ENCODE results near the gene TRIM32.
"Not testable (repeated sequence)": the region's sequence is repeated elsewhere in the genome, so short reads cannot be mapped to it uniquely, and the experiment has no call there.

Gene TRIM32

GRCh38 chr9:116674210-116674980 lies 12.7 kb upstream of the TRIM32 start:
- no peak for DNase-seq (ENCODE audit: low spot score)

- no peak for DNase-seq (ENCODE audit: low spot score)
Observed at GRCh38 chr9:116683535-116683934, 3.6 kb upstream of the TRIM32 start.

GRCh38 chr9:116685166-116685565 lies 1.9 kb upstream of the TRIM32 start:
- DNase-seq (ENCODE audit: low spot score), result no peak

GRCh38 chr9:116686135-116686534 lies 970 bp upstream of the TRIM32 start:
- no peak for DNase-seq (ENCODE audit: low spot score)

- DNase-seq (ENCODE audit: low spot score), result no peak
Observed at GRCh38 chr9:116686693-116687073, 422 bp upstream of the TRIM32 start.

- no peak for DNase-seq (ENCODE audit: low spot score)
Observed at GRCh38 chr9:116687754-116688135, 640 bp downstream of the TRIM32 start.

GRCh38 chr9:116688806-116689485 lies 1.8 kb downstream of the TRIM32 start:
- DNase-seq (ENCODE audit: low spot score), result no peak

GRCh38 chr9:116689486-116690032 lies 2.5 kb downstream of the TRIM32 start:
- DNase-seq (ENCODE audit: low spot score), result no peak

GRCh38 chr9:116690805-116691204 lies 3.7 kb downstream of the TRIM32 start:
- not testable (repeated sequence) for DNase-seq (ENCODE audit: low spot score)

- DNase-seq (ENCODE audit: low spot score), result no peak
Observed at GRCh38 chr9:116691607-116692006, 4.5 kb downstream of the TRIM32 start.

GRCh38 chr9:116692616-116693015 lies 5.5 kb downstream of the TRIM32 start:
- DNase-seq (ENCODE audit: low spot score), result no peak

GRCh38 chr9:116693233-116693731 lies 6.2 kb downstream of the TRIM32 start:
- no peak for DNase-seq (ENCODE audit: low spot score)

- no peak for DNase-seq (ENCODE audit: low spot score)
Observed at GRCh38 chr9:116694785-116695291, 7.7 kb downstream of the TRIM32 start.

GRCh38 chr9:116695438-116695837 lies 8.3 kb downstream of the TRIM32 start:
- no peak for DNase-seq (ENCODE audit: low spot score)

GRCh38 chr9:116697362-116697761 lies 10.3 kb downstream of the TRIM32 start:
- no peak for DNase-seq (ENCODE audit: low spot score)

GRCh38 chr9:116697887-116698286 lies 10.8 kb downstream of the TRIM32 start:
- no peak for DNase-seq (ENCODE audit: low spot score)

GRCh38 chr9:116700279-116700678 lies 13.2 kb downstream of the TRIM32 start:
- no peak for DNase-seq (ENCODE audit: low spot score)

GRCh38 chr9:116700882-116701865 lies 14.1 kb downstream of the TRIM32 start:
- no peak for DNase-seq (ENCODE audit: low spot score)

GRCh38 chr9:116701940-116702642 lies 15.0 kb downstream of the TRIM32 start:
- no peak for DNase-seq (ENCODE audit: low spot score)

GRCh38 chr9:116703634-116704033 lies 16.5 kb downstream of the TRIM32 start:
- DNase-seq (ENCODE audit: low spot score), result no peak

- DNase-seq (ENCODE audit: low spot score), result no peak
Observed at GRCh38 chr9:116704470-116704869, 17.4 kb downstream of the TRIM32 start.

All from pons (tissue), 1 donor.